HG03469 (cell line): Measurements from ENCODE around the gene PBX4.
"Not testable (repeated sequence)": the region's sequence is repeated elsewhere in the genome, so short reads cannot be mapped to it uniquely, and the experiment has no call there.

Experiments used
- ATAC-seq: cut with Tn5 transposase; IDR thresholded peaks from one replicate; pipeline ENCODE4 v1.9.1; 2021; ENCODE audit warnings: mild to moderate bottlenecking, moderate library complexity, moderate number of reproducible peaks; ENCODE audit not compliant: unreplicated experiment

The PBX4 gene

GRCh38 chr19:19627621-19628500 is 9.4 kb upstream of the PBX4 start, which contains the start of gene LPAR2:
Gene LPAR2, minus strand, starts transcription at chr19:19628220. Its CDS starts 945 bp downstream, at chr19:19627275.
- peak; percentile 29 for ATAC-seq

DNA sequence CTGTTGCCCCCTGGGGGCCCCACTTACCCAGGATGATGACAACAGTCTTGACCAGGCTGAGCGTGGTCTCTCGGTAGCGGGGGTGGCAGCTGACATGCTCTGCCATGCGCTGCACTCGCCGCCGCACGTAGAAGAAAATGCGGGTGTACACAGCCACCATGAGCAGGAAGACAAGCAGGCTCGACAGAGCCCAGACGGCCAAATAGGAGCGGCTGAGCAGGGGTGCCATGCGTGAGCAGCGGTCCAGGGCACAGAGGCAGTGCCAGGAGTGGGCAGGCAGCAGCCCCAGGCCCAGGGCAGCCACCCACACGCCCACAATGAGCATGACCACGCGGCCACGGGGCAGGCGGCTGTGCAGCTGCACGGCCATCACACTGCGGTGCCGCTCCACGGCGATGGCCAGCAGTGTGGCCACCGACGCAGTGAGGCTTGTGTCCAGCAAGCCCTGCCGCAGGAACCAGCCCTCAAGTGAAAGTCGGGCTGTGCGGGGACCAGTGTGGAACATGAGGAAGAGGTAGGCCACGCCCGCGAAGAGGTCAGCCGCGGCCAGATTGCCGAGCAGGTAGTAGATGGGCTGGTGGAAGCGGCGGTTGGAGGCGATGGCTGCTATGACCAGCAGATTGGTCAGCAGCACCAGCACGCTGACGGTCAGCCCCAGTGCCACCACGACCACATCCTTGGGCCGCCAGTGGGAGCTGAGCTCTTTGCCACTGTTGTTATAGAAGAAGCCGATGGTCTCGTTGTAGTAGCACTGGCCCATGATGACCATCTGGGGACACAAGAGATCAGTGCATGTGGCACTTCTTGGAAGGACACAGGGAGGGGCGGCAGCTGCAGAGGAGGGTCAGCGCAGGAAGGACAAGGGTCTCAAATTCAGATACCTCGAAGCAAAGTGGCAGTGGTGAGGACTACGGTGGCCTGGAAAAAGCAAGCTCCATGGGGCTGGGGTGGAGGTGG is 8.3 kb upstream of the PBX4 start:
- no peak for ATAC-seq

GRCh38 chr19:19624032-19624570 is 5.6 kb upstream of the PBX4 start:
- no peak for ATAC-seq

DNA sequence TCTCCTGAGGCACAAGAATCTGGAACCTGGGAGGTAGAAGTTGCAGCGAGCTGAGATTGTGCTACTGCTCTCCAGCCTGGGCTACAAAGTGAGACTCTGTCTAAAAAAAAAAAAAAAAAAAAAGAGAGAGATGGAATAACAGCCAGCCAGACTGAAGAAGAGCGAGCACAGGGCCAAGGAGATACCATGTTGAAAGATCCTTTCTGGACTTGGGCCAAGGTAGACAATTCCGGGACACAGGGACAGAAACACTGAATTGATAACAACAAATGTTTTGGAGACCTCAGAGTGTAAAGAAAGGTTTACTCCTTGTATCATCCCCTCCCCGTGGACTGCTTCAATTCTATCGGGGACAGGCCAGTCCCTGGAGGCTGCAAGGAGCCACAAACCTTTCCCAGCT is 4.9 kb upstream of the PBX4 start:
- ATAC-seq, result no peak

DNA sequence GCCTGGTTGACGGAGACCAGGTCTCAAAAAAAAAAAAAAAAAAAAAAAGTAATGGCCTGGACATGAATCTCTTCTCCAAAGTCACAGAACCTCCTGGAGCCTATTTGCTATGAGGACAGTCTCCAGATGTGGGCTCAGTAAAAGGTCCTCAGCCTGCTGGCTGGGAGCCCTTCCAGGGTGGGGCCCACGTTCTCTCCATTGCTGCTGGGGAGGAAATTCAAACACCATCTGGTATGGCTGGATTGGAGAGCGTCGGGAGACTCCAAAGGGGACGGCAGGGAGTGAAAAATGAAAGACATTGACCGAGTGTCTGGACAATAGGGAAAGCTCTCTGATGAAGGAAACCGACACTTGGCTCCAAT is 1.3 kb upstream of the PBX4 start:
- ATAC-seq, result no peak

- ATAC-seq, result no peak
These were observed 828 bp upstream of the PBX4 start for GRCh38 chr19:19619181-19619848.

- ATAC-seq, result no peak
These were observed 3.4 kb downstream of the PBX4 start for GRCh38 chr19:19615086-19615485.

GRCh38 chr19:19613506-19613905 is 5.0 kb downstream of the PBX4 start:
- no peak for ATAC-seq

GRCh38 chr19:19610376-19611202 is 7.9 kb downstream of the PBX4 start:
- no peak for ATAC-seq

DNA sequence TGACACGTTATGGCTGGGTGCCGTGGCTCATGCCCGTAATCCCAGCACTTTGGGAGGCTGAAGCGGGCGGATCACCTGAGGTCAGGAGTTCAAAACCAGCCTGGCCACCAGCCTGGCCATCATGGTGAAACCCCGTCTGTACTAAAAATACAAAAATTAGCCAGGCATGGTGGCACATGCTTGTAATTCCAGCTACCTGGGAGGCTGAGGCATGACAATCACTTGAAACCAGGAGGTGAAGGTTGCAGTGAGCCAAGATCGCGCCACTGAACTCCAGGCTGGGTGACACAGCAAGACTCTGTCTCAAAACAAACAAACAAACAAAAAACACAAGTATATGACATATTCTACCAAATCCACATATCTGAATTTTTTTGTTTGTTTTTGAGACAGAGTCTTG is 11.8 kb downstream of the PBX4 start:
- not testable (repeated sequence) for ATAC-seq

- no peak for ATAC-seq
These were observed 12.5 kb downstream of the PBX4 start for GRCh38 chr19:19606021-19606420.

DNA sequence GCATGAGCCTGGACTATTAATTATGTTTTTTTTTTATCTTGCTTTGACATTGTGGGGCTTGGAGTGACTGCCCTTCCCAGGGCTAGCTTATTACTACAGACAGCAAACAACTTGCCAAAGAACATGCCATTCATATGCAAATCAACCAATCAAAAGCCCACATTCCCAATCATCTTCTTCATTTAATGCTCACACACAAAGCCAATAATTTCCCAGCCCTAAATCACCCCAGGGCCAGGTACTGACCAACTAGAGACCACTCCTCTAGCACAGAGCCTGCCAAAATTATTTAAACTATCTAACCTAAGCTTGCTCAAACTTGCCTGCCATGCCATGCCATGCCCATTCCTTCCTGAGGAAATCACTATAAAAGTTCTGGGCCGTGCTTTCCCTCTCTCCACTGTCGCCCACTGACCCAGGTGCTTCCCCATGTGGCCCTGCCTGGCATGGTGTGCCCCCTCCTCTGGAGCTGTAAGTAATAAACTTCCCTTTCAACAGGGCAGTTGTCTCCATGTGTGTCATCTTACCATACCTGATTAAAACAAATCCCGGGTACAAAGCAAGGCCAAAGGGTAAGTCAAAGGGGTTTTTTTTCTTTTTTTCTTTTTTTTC is 15.7 kb downstream of the PBX4 start:
- no peak for ATAC-seq

GRCh38 chr19:19602136-19602712 is 16.3 kb downstream of the PBX4 start:
- ATAC-seq, result no peak

GRCh38 chr19:19600793-19601330 is 17.6 kb downstream of the PBX4 start:
- no peak for ATAC-seq

GRCh38 chr19:19598728-19599451 is 19.6 kb downstream of the PBX4 start:
- ATAC-seq, result not testable (repeated sequence)

GRCh38 chr19:19597809-19598306 is 20.6 kb downstream of the PBX4 start:
- ATAC-seq, result peak; percentile 58

DNA sequence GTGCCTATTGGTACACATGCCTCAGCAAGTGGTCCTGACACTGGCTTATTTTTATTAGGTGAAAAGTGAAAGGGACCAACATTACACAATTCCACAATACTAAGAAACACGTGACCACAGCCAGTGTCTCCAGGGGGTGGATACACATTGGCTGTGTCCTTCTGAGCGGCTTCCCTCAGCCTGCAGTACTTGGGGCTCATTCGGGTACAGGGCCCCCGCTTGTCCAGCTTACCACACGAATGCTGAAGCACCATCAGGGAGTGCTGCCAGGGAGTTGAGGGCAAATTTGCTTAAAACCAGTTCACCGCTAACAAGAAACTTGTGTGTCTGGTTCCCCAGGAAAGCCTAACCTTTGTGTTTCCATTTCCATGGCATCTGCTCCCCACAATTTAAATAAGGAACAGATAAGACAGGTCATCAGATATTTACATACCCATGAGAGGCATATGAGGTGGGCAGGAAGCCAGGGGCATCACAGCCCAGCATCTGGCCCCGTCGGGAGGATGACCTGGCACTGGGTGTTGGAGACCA is 23.3 kb downstream of the PBX4 start:
- ATAC-seq, result no peak

GRCh38 chr19:19594381-19594780 is 24.1 kb downstream of the PBX4 start:
- ATAC-seq, result no peak
